DMS153 (cell line): ENCODE results near the gene PIK3CG.
"Not testable (repeated sequence)": the region's sequence is repeated elsewhere in the genome, so short reads cannot be mapped to it uniquely, and the experiment has no call there.

Experiments used
- DNase-seq: peaks from one replicate; lab custom pipeline; 2025; lab: John Stamatoyannopoulos, UW

Gene PIK3CG

DNA sequence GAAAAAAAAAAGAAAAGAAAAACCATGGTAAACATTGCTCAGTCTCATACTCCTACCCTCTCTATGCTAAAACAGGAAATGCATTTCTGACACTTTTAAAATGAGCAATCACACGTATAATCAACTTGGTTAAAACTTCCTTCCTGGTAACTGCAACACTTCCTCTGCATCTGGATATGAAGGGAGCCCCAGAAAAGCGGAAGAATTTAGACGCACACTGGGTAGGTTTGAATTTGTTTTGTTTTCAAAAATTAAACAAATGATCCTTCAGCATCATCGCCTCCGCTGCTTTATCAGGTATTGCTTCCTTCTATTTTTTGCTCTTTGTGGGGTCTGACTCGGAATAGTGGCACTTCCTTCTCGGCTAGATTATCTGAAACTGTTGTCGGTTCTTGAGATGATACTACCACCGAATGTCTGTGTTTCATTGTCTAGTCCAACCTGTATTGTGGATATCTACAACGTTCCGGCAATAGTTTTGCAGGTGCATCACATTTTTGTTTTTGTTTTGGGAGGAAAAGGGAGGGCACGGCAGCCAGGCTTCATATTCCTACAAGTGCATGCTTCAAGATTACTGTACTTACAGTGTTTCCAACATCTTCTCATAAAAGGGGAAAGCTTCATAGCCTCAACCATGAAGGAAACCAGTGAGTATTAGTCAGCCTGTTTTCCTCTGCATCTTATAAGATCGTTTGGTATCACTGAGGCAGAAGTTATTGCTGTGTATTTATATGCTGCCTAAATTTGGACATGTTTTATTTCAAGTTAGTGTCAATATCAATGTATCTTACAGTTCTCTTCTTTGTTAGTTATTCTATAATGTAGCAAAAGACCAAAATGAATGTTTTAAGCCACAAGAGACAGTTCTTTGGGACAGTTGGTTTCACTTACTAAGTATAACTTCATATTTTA, at the start of gene PIK3CG:
TSS of gene PIK3CG (plus strand) at position 153 of the 912 bp plus-strand sequence. CDS start 2,280 bp downstream, outside the sequence.
- DNase-seq: no peak

DNA sequence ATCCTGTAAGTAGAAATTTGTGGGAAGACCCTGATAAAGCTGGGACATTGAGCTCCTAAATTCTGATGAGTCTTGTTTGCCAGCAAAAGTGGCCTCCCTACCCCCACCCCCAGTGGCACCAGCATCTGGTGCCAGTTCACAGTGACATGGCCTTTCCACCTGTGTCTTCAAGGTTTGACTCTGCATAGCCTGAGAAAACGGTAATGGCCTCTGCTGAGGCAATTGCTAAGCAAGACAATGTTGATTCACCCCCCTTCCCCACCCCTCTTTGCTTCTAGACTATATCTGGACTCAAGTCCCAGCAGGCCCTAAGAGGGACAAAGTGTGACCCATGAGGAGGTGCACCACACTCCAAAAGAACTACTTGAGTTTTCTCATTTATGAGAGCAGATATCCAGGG, 48.0 kb upstream of the PIK3CG start:
- no peak for DNase-seq

DNA sequence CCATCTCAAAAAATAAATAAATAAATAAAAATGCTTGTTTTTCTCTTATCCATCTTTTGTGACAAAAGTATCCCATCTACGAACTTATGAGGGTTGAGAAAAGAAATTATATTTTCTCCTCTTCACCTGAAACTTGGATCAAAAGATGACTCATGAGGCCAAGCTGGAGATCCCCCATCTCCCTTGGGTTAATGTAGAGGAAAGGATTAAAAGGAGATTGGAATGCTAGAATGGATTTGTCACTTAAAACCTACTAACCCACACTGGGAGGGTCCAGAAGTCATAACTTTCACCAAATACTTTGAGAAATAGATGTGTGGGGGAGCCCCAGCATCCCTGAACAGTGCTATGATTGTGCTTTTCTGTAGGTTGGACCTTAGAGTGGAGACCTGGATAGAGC, 46.3 kb upstream of the PIK3CG start:
- no peak for DNase-seq

DNA sequence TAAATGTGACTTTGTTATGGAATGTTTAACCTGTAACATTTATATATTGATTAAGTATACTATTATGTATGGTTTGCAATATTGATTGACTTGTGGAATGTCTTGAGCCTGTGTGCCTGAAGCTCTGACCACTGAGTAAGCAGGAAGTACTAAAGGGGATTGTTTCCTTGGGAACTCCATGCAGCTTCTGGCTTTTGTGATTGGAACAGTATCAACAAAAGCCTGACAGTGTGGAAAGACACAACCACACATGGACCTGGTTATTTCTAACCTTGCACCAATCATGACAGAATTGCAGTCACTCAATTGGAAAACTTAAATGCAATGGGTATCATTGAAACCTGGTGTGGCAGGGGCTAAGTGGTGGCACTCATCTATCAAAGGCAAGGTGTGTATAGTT, 45.5 kb upstream of the PIK3CG start:
- no peak for DNase-seq

- no peak for DNase-seq
Observed at GRCh38 chr7:106820321-106821217, 44.5 kb upstream of the PIK3CG start.

- DNase-seq: no peak
Observed at GRCh38 chr7:106823631-106824030, 41.5 kb upstream of the PIK3CG start.

DNA sequence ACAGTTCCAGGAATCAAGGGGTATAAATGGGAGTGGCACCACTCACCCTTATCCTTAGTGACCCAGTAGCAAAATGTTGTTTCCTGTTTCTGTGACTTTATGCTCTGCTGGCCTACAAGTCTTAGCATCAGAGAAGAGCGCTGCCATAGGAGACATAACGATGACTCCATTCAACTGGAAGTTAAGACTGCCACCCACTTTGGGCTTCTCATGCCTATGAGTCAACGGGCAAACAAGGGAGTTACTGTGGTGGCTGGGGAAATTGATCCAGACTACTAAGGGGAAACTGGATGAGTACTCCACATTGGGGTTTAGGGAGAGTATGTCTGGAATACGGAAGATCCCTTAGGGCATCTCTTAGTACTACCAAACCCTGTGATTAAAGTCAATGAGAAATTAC, 40.6 kb upstream of the PIK3CG start:
- DNase-seq: no peak

GRCh38 chr7:106827626-106828025, 37.5 kb upstream of the PIK3CG start:
- no peak for DNase-seq

DNA sequence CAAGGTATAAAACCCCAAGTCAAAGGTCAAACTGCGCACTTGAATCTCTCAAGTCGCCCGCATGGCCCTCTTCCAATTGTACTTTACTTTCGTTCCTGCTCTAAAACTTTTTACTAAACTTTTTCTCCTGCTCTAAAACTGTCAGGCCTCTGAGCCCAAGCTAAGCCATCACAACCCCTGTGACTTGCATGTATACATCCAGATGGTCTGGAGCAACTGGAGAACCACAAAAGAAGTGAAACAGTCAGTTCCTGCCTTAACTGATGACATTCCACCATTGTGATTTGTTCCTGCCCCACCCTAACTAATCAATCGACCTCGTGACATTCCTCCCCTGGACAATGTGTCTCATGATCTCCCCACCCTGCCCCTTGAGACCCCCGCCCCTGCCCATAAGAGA, 35.6 kb upstream of the PIK3CG start:
- DNase-seq: no peak

DNA sequence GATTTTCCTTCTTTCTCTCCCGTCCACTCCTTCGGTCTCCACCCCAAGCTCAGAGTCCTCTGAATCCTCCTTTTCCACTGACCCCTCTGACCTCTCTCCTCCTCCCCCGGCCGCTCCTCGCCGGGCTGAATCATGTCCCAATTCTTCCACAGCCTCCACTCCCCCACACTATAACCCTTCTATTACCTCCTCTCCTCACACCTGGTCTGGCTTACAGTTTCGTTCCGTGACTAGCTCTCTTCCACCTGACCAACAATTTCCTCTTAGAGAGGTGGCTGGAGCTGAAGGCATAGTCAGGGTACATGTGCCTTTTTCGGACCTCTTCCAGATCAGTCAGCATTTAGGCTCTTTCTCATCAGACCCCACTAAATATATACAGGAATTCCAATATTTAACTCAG, 34.2 kb upstream of the PIK3CG start:
- not testable (repeated sequence) for DNase-seq

- no peak for DNase-seq
Observed at GRCh38 chr7:106836816-106837215, 28.3 kb upstream of the PIK3CG start.

- DNase-seq: no peak
Observed at GRCh38 chr7:106839511-106839910, 25.6 kb upstream of the PIK3CG start.

GRCh38 chr7:106840342-106840741, 24.7 kb upstream of the PIK3CG start:
- DNase-seq: no peak

GRCh38 chr7:106841896-106842390, 23.1 kb upstream of the PIK3CG start:
- no peak for DNase-seq

DNA sequence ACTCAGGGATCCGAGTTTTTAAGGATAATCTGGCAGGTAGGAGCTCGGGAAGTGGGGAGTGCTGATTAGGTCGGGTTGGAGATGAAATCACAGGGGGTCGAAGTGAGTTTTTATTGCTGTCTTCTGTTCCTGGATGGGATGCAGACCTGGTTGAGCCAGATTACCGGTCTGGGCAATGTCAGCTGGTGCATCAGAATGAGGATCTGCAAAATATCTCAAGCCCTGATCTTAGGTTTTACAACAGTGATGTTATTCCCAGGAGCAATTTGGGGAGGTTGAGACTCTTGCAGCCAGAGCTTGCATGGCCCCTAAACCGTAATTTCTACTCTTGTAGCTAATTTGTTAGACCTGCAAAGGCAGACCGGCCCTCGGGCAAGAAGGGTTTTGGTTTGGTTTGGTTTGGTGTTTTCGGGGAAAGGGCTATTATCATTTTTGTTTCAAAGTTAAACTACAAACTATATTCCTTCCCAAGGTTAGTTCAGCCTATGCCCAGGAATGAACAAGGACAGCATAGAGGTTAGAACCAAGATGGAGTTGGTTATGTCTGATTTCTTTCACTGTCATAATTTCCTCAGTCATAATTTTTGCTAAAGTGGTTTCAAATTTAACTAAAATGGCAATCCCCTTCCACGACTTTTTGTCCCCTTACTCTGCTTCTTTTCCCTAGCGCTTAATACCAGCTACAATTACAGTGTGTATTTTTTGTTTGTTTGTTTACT, 20.6 kb upstream of the PIK3CG start:
- DNase-seq: no peak

DNA sequence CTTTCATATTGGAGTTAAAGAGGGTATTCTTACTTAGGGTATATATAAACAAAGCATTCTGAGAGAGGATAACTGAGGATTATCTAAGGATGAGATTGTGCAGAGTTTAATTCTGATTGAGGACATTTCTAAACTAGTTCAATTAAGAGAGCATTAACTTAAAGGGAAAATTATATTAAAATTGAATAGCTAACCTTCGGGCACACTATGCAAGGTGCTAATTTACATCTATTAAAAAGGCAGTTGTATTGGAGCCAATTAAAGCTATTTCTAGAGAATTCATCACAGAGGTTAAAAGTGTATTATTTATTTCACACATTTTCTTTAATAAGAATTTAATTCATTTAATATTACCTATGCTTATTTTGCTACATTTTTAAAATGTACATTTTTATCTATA, 17.0 kb upstream of the PIK3CG start:
- DNase-seq: no peak

- no peak for DNase-seq
Observed at GRCh38 chr7:106848851-106849442, 16.1 kb upstream of the PIK3CG start.

GRCh38 chr7:106851632-106852031, 13.4 kb upstream of the PIK3CG start:
- DNase-seq: not testable (repeated sequence)

DNA sequence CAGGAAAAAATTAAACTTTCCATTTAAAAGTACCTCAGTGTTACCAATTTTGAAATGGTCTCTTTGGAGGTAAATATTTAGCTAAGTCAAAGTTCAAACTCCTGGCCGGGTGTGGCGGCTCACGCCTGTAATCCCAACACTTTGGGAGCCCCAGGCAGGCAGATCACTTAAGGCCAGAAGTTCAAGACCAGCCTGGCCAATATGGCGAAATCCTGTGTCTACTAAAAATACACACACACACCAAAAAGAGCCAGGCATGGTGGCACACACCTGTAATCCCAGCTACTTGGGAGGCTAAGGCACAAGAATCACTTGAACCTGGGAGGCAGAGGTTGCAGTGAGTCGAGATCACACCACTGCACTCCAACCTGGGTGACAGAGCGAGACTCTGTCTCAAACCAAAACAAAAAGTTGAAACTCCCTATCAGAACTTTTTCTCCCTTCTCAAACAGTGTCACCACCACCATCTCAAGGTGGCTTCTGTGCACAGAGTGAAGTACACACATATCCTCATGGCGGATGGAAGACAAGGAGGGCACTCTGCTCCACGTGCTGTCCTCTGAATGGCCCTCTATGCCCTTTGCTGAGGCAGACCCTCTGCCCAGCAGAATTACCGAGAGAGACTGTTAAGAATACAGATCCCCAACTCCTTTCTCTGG, 11.7 kb upstream of the PIK3CG start:
- no peak for DNase-seq

- DNase-seq: no peak
Observed at GRCh38 chr7:106855540-106856132, 9.4 kb upstream of the PIK3CG start.
